Measurements from ENCODE around the gene TAF11L14.

DNA sequence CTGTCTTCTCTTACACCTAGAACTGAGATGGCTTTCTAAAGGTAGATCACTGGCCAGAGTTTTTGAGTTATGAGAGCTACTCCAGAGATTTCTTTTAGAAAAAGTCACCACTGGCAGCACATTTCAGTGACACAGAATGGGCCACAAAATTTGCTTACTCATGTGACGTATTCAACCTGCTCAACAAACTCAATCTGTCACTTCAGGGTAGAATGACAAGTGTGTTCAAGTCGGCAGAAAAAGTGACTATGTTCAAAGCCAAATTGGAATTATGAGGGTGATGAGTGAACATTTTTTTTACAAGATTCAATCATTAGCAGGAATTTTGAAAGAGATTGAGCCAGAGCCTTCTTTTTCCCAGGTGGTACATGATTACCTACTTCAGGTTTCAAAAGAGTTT lies 46.5 kb downstream of the TAF11L14 start:
- TF ChIP-seq, protein P1, sequence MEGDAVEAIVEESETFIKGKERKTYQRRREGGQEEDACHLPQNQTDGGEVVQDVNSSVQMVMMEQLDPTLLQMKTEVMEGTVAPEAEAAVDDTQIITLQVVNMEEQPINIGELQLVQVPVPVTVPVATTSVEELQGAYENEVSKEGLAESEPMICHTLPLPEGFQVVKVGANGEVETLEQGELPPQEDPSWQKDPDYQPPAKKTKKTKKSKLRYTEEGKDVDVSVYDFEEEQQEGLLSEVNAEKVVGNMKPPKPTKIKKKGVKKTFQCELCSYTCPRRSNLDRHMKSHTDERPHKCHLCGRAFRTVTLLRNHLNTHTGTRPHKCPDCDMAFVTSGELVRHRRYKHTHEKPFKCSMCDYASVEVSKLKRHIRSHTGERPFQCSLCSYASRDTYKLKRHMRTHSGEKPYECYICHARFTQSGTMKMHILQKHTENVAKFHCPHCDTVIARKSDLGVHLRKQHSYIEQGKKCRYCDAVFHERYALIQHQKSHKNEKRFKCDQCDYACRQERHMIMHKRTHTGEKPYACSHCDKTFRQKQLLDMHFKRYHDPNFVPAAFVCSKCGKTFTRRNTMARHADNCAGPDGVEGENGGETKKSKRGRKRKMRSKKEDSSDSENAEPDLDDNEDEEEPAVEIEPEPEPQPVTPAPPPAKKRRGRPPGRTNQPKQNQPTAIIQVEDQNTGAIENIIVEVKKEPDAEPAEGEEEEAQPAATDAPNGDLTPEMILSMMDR (IDR thresholded peaks at IDR 0.05) = no peak
- TF ChIP-seq POLR2A (IDR thresholded peaks at IDR 0.05) = no peak
